ENCODE data around the gene BPTF. TPM values are rescaled to one million over a fixed set of nuclear protein-coding genes. Genes with fewer than 3 reads are reported as not detected.
"Not testable (repeated sequence)": the region's sequence is repeated elsewhere in the genome, so short reads cannot be mapped to it uniquely, and the experiment has no call there.

Gene BPTF
- polyA plus RNA-seq, 1 of the 3 experiments (the other 2 are of a cell fraction) = 61.4 TPM

DNA sequence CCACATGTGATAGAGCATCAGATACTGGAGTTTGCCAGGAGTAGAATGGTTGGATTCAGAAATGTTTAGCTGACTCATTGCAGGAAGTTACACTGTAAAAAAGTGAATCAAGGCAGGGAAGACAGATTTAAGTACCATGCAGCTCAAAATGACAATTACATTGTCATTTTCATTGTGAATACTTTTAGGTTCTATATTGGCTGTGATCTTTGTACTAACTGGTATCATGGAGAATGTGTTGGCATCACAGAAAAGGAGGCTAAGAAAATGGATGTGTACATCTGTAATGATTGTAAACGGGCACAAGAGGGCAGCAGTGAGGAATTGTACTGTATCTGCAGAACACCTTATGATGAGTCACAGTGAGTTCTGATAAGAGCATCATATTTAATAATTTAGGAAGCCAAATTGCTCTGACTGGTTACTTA lies 137.9 kb downstream of the BPTF start:
- Histone ChIP-seq H3F3A (replicated peaks; ENCODE audit: insufficient read depth) (peaks cover 31% of the 10 kb centered on the region), H3K27ac (ENCODE audit: low read depth in 2 of 2, low read length in 1 of 2) (peak overlapping the region in 1 of 2 experiments; percentile 57; a peak in 2 of 4 replicates), H3K36me3 (replicated peaks in 1 of 2; ENCODE audit: control insufficient read depth in 1 of 2, insufficient read depth in 2 of 2, low read length in 1 of 2) (peaks cover 37 to 71% of the 10 kb centered on the region in 2 experiments)
- CTCF ChIA-PET = interaction anchor here (0.5 to 2.9 kb wide), 16 partner anchors 8 to 188 kb away, joined by 3 to 9 read pairs (median 3); no protein-coding TSS in a partner anchor
- H3K79me2 ChIP-seq (ENCODE audit: insufficient read depth); H3K9ac ChIP-seq; H3K9me3 ChIP-seq; H3K4me1 ChIP-seq (ENCODE audit: control insufficient read depth in 1 of 2, insufficient read depth in 2 of 2, low read depth in 1 of 2, low read length in 1 of 2); POLR2A ChIA-PET; H4K20me1 ChIP-seq (ENCODE audit: insufficient read depth); H3K9me2 ChIP-seq; H3K27me3 ChIP-seq (ENCODE audit: insufficient read depth); H2AFZ ChIP-seq (ENCODE audit: low read depth); H3K4me2 ChIP-seq; H3K4me3 ChIP-seq (ENCODE audit: low read depth in 2 of 2, low read length in 1 of 2): not testable (repeated sequence)
- TF ChIP-seq, protein P1, sequence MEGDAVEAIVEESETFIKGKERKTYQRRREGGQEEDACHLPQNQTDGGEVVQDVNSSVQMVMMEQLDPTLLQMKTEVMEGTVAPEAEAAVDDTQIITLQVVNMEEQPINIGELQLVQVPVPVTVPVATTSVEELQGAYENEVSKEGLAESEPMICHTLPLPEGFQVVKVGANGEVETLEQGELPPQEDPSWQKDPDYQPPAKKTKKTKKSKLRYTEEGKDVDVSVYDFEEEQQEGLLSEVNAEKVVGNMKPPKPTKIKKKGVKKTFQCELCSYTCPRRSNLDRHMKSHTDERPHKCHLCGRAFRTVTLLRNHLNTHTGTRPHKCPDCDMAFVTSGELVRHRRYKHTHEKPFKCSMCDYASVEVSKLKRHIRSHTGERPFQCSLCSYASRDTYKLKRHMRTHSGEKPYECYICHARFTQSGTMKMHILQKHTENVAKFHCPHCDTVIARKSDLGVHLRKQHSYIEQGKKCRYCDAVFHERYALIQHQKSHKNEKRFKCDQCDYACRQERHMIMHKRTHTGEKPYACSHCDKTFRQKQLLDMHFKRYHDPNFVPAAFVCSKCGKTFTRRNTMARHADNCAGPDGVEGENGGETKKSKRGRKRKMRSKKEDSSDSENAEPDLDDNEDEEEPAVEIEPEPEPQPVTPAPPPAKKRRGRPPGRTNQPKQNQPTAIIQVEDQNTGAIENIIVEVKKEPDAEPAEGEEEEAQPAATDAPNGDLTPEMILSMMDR (IDR thresholded peaks at IDR 0.05) = peak; percentile 90
- TF ChIP-seq SMC3 (IDR thresholded peaks at IDR 0.05; ENCODE audit: low read depth, low read length) (peak; percentile 53), RAD21 (IDR thresholded peaks at IDR 0.05; ENCODE audit: low read length) (peak; percentile 63), JUND (IDR thresholded peaks at IDR 0.05) (0 out of 2 replicates have a peak, but pooled peaks have one; percentile 41), FOSL2 (IDR thresholded peaks at IDR 0.05; ENCODE audit: borderline replicate concordance, low read depth) (peak; percentile 72; the same call in 1 of the 2 replicates)
- DNase-seq = peak; percentile 52
- 0% methylated on average over 1 of the region's 1 CpG for WGBS (ENCODE audit: low lambda C conversion rate)

DNA sequence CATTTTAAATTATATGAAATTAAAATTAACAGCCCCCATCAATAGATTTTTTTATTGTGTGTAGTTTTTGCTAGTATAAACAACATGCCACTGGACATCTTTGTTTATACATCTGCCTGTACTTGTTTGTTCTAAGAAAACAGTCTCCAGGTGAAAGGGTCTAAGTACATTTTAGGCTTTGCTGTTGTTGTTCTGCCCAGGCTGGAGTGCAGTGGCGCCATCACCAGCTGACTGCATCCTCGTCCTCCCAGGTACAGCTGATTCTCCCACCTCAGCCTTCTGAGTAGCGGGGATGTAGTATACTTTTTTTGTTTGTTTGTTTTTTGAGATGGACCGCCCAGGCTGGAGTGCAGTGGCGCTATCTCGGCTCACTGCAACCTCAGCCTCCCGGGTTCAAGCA lies 145.5 kb downstream of the BPTF start:
- H4K20me1 ChIP-seq (ENCODE audit: insufficient read depth) = no peaks in the 10 kb centered on the region
- H3K9me3 ChIP-seq = no peaks in the 10 kb centered on the region
- ChIA-PET POLR2A (no interaction called here), CTCF (interaction anchor here (1.5 to 1.7 kb wide), 2 partner anchors 9 to 16 kb away, joined by 3 to 4 read pairs; no protein-coding TSS in a partner anchor)
- H3K9me2 ChIP-seq = no peaks in the 10 kb centered on the region
- peaks cover 37 to 82% of the 10 kb centered on the region in 2 experiments for H3K36me3 ChIP-seq (replicated peaks in 1 of 2; ENCODE audit: control insufficient read depth in 1 of 2, insufficient read depth in 2 of 2, low read length in 1 of 2)
- no peak overlapping the region for H2AFZ ChIP-seq (ENCODE audit: low read depth)
- peaks cover 4% of the 10 kb centered on the region for H3F3A ChIP-seq (replicated peaks; ENCODE audit: insufficient read depth)
- no peaks in the 10 kb centered on the region for H3K4me1 ChIP-seq (ENCODE audit: control insufficient read depth in 1 of 2, insufficient read depth in 2 of 2, low read depth in 1 of 2, low read length in 1 of 2)
- 92% methylated on average over 7 of the region's 7 CpGs for WGBS (ENCODE audit: low lambda C conversion rate)
- H3K9ac ChIP-seq = no peak overlapping the region
- H3K27me3 ChIP-seq (ENCODE audit: insufficient read depth) = no peaks in the 10 kb centered on the region
- no peak overlapping the region for H3K4me2 ChIP-seq
- TF ChIP-seq, protein P1 (IDR thresholded peaks at IDR 0.05) = no peak
- TF ChIP-seq RXRA (IDR thresholded peaks at IDR 0.05; ENCODE audit: borderline replicate concordance, low read depth) = no peak
- TF ChIP-seq, protein P2, sequence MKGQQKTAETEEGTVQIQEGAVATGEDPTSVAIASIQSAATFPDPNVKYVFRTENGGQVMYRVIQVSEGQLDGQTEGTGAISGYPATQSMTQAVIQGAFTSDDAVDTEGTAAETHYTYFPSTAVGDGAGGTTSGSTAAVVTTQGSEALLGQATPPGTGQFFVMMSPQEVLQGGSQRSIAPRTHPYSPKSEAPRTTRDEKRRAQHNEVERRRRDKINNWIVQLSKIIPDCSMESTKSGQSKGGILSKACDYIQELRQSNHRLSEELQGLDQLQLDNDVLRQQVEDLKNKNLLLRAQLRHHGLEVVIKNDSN (IDR thresholded peaks at IDR 0.05; ENCODE audit: borderline replicate concordance, low read depth) = no peak
- no peak for TF ChIP-seq TCF12 (IDR thresholded peaks at IDR 0.05)
- DNase-seq = no peak
- H3K27ac ChIP-seq (ENCODE audit: low read depth in 2 of 2, low read length in 1 of 2) = no peak overlapping the region
- no peak overlapping the region for H3K4me3 ChIP-seq (ENCODE audit: low read depth in 2 of 2, low read length in 1 of 2)
- no peaks in the 10 kb centered on the region for H3K79me2 ChIP-seq (ENCODE audit: insufficient read depth)

Measured in SK-N-SH (cell line).